NCI-H345 (cell line): ENCODE data around the gene USP10.

ENCODE experiments used
- DNase-seq: peaks from one replicate; lab custom pipeline; 2025; lab: John Stamatoyannopoulos, UW

Gene USP10

GRCh38 chr16:84699147-84699711, 571 bp upstream of the USP10 start:
- DNase-seq, result peak; percentile 34

- no peak for DNase-seq
These were observed 873 bp downstream of the USP10 start for GRCh38 chr16:84700446-84701300.

GRCh38 chr16:84703681-84704080, 3.9 kb downstream of the USP10 start:
- DNase-seq, result no peak

GRCh38 chr16:84704253-84704652, 4.5 kb downstream of the USP10 start:
- no peak for DNase-seq

- DNase-seq, result no peak
These were observed 7.1 kb downstream of the USP10 start for GRCh38 chr16:84706856-84707255.

DNA sequence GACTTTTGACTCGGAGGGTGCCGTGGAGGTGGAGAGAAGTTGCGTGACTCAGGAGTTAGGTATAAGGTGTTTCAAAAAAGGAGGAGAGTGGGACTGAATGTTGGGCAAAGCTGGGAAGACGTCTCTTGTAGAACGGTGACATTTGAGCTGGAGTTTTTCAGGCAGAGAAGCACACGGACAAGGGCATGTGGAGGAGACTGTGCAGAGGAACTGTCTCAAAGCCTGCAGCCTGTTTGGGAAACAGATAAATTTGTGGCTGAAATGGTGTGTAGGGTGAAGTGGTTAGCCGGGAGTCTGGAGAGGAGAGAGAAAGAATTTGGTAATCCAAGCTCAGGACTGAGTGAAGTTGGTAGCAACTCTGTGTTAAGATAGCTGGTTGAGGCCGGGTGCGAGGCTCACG, 9.8 kb downstream of the USP10 start:
- no peak for DNase-seq

- no peak for DNase-seq
These were observed 10.9 kb downstream of the USP10 start for GRCh38 chr16:84710686-84711085.

GRCh38 chr16:84712138-84712671, 12.4 kb downstream of the USP10 start:
- DNase-seq, result no peak

DNA sequence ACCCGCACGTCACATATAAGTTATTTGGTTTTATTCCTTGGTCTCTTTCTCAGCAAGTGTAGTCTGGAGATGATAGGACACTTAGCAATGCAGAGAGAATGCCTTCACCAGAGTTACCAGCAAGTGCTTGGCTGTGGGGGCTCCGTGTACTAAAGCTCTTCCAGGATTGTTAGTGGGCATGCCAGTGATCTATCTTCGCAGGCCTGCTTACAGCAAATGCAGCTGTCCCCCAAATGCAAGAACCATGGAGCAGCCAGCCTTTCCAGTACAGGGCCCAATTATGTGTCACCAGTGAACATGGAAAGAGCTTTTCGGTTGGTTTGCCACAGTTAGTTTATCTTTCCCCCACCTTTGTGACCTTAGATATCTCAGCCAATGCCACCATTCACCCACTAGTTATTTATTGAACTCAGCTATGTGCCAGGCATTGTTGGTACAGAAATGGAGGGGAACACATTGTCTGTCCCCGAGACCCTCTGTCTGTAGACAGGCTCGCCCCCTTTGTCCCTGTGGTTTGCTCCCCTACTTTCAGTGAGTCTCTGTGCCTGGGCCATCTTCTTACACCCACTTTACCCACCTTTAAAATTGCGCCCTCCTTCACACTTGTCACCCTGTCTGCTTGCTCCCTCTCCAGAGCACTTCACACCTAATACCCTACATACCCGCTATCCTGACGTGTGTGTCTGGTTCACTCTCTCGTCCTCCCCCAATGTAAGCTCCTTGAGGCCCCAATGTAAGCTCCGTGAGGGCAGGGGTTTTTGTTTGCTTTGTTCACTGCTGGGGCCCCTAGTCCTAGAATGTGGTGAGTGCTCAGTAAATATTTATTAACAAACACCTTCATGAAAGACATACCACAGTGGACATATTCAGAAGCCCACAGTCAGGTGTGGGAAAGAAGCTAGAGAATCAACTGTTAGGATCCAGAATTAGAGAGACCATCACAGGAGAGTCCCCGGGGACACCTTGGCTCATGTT, 13.3 kb downstream of the USP10 start:
- no peak for DNase-seq

DNA sequence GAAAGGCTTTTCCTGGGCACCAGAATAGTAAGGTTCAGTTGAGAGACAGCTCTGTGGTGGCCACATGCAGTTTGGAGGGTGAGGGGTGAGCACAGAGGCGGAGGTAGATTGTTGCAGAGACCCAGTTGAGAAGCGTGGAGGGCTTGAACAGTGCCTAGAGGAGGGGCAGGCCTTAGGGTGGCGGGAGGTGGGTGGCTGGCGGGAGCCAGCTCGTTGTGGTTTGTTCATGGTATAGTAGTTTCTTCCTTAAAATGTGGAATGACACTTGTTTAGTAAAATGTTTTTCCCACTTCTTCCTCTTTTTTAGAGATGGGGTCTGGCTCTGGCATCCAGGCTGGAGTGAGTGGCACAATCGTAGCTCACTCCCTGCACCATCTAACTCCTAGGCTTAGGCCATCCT, 14.2 kb downstream of the USP10 start:
- no peak for DNase-seq

DNA sequence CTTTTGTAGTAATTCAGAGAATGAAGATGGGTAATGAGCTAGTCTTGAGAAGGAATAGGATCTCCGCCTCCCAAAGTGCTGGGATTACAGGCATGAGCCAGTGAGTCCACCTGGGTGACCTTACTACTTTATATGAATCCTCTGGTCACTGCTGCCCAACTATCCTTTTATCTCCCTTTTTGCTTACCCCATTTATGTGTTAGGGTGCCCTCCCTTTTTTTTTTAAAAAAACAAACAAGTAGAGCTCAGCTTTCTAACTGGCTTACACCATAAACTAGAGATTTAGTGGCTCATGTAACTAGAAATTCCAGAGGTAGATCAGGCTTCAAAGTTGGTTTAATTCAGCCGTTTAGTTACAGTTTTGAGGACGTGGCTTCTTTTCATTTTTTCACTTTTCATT, 15.6 kb downstream of the USP10 start:
- DNase-seq, result no peak

DNA sequence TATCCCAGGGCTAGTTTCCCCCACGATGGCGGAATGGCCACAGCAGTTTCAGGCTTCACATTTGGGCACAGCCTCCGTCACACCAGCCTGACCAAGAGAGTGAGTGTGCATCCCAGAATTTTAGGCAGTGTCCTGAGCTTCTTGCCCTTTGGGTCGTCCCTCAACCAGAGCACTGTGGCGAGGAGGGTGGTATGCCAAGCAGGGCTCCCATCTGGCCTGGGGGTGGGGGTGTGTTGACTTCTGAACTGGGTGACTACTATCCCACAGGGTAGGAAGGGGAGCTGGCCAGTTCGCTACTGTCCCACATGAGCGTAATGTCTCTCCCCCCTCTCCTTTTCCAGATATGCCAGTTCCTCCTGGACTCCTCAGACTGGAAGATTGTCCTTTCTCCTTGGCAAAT, 16.1 kb downstream of the USP10 start:
- no peak for DNase-seq

- no peak for DNase-seq
These were observed 16.9 kb downstream of the USP10 start for GRCh38 chr16:84716740-84717139.

DNA sequence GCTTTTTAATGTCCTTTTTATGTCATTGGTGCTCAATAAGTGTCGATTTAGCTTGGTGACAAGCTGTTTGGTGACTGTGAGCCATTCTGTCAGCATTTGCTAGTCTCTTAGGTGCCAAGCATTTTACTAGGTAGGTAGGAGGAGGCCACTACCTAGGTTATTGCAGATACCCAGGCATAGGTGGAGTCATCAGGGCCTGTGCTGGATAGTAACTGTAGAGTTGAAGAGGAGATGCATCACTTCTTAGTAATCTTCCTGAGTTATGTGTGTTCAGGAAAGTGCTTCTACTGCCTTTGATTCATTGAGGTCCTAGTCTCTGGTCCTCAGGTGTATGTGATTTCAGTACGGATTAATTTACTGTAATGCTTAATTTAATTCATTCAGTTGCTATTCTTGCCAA, 17.7 kb downstream of the USP10 start:
- no peak for DNase-seq

DNA sequence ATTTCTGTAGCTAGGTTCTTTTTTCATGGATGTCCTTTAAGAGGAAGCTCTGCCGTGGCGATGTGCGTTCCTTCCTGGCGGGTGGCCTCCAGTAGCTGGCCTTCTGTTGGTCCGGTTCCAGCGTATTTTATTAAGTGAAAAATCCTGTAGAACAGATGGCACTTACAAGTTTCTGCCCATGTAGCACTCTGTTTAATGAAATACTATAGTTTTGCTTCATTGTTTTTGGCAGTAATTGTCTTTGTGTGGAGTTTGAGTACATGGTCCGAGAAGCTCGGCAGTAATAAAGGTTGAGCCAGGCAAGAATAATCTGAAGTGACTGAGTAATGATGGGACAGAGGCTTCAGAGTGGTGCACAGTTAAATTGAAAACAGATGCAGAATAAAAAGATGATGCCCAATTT, 20.4 kb downstream of the USP10 start:
- no peak for DNase-seq

DNA sequence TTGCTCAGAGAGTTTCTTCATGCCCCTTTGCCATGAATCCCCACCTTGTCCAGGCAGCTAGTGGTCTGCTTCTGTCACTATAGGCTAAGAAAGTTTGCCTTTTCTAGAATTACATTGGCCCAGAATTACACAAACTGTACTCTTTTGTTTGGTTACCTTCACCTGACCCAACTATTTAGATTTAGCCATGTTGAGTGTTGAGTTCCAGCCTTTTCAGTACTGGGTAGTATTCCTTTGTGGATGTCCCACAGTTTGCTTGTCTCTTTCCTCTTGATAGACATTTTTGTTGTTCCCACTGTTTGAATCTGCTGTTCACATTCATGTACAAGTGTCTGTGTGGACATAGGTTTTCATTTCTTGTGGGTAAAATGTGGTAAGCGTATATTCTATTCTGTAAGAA, 22.3 kb downstream of the USP10 start:
- no peak for DNase-seq

GRCh38 chr16:84723906-84724305, 24.1 kb downstream of the USP10 start:
- no peak for DNase-seq

- no peak for DNase-seq
These were observed 25.0 kb downstream of the USP10 start for GRCh38 chr16:84724606-84725309.

DNA sequence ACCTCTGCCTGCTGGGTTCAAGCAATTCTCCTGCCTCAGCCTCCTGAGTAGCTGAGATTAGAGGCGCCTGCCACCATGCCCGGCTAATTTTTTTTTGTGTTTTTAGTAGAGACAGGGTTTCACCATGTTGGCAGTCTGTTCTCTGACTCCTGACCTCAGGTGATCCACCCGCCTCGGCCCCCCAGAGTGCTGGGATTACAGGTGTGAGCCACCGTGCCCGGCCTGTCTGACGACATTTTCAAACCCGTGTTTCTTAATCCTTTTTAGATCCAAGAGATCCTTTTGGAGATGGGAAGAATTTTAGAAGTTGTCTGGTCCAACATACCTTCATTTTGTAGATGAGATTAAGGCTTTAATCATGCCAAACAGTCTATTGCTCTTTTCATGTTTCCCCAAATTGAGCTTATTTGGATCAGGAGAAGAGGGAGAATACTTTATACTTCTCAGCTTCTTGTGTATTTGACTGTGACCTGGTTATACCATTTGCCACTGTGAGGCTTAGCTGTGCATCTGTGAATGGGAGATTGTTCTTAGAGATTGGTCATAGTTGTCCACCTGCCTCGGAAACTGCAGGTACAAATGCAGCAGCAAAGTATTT, 25.8 kb downstream of the USP10 start:
- no peak for DNase-seq

DNA sequence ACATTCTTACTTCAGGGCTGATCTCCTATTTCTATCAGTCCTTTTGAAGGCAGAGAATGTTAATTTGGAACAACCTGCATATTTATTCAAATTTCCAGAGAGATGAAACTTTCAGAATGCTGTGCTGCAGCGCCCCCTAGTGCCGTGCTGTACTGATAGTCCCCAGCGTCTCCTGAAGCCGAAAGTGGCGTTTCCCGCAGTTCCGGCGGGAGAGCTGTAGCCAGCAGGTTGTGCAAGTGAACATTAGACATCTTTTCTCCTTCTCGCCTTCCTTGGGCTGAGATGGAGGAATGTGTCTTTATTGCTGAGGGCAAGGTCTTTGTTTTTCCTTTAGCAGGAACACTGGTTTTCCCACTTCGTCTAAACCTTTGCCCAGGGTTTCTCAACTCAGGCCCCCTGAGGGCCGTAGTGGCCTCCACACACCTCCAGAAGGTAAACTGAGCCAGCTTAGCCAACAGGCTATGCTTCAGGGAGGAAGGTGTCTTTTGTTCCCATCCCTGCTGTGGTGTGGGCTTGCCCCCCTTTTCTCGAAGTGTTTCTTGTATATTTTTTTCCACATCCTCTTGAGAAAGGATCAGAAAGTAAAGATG, 26.4 kb downstream of the USP10 start:
- DNase-seq, result peak; percentile 71
